Hepatocyte (in vitro differentiated cells): Measurements from ENCODE around the gene ZNF598. TPM values are rescaled to one million over a fixed set of nuclear protein-coding genes. Genes with fewer than 3 reads are reported as not detected.
A peak's percentile ranks its signal among the peaks of the same experiment; 100 is the strongest.

ENCODE experiments used
- DNase-seq: peaks from one replicate; pipeline ENCODE4 v3.0.0-alpha.2; 2016; ENCODE audit warnings: low spot score
- H2AFZ ChIP-seq: fragments of 200-600 bp; sonication (generic); 2 replicates; pipeline ENCODE4 v1.6.0; 2016; ENCODE audit warnings: antibody characterized with exemption, mild to moderate bottlenecking
- H3K27ac ChIP-seq: fragments of 200-600 bp; sonication (generic); 2 replicates; pipeline ENCODE4 v1.5.1; 2016; ENCODE audit warnings: mild to moderate bottlenecking
- H3K27me3 ChIP-seq: fragments of 200-600 bp; sonication (generic); 2 replicates; pipeline ENCODE4 v1.6.1; 2016
- H3K36me3 ChIP-seq: fragments of 200-600 bp; sonication (generic); replicated peaks from 2 replicates; pipeline ENCODE4 v1.5.1; 2016; ENCODE audit warnings: low read depth; ENCODE audit not compliant: insufficient read depth
- H3K4me1 ChIP-seq: fragments of 200-600 bp; sonication (generic); 2 replicates; pipeline ENCODE4 v1.5.1; 2016; ENCODE audit warnings: mild to moderate bottlenecking, moderate library complexity; ENCODE audit not compliant: insufficient read depth
- H3K4me2 ChIP-seq: fragments of 200-600 bp; sonication (generic); 2 replicates; pipeline ENCODE4 v1.6.0; 2016
- H3K4me3 ChIP-seq: fragments of 200-600 bp; sonication (generic); 2 replicates; pipeline ENCODE4 v1.5.1; 2016; ENCODE audit warnings: mild to moderate bottlenecking
- H3K79me2 ChIP-seq: fragments of 200-600 bp; sonication (generic); 2 replicates; pipeline ENCODE4 v1.6.0; 2017; ENCODE audit warnings: mild to moderate bottlenecking
- H3K9me2 ChIP-seq: fragments of 200-600 bp; sonication (generic); replicated peaks from 2 replicates; pipeline ENCODE4 v1.6.0; 2017; ENCODE audit warnings: mild to moderate bottlenecking; ENCODE audit not compliant: insufficient read depth
- H3K9me3 ChIP-seq: fragments of 200-600 bp; sonication (generic); 2 replicates; pipeline ENCODE4 v1.5.1; 2016; ENCODE audit warnings: low read depth, mild to moderate bottlenecking
- H4K20me1 ChIP-seq: fragments of 200-600 bp; sonication (generic); 2 replicates; pipeline ENCODE4 v1.6.0; 2016; ENCODE audit warnings: mild to moderate bottlenecking; ENCODE audit not compliant: insufficient read depth, poor library complexity, severe bottlenecking
- EZH2 ChIP-seq: fragments of 200-600 bp; sonication (generic); IDR thresholded peaks from 2 replicates; pipeline ENCODE4 v1.6.1; 2016; ENCODE audit warnings: antibody characterized with exemption, mild to moderate bottlenecking, borderline replicate concordance
- EZH2phosphoT487 ChIP-seq: fragments of 200-600 bp; sonication (generic); IDR thresholded peaks from one replicate; pipeline ENCODE4 v1.6.1; 2018; ENCODE audit warnings: antibody characterized with exemption, mild to moderate bottlenecking, low read depth, moderate library complexity; ENCODE audit not compliant: unreplicated experiment, severe bottlenecking
- WGBS: methylation state at CpG from one replicate; pipeline ENCODE4 v1.1.6; 2016; ENCODE audit warnings: low lambda C conversion rate; ENCODE audit errors: missing lambda C conversion rate; 5-methylcytosine and 5-hydroxymethylcytosine counted together
- polyA plus RNA-seq: library from polyadenylated mRNA; unstranded; fragments of >200 nt; fragmentation: Nextera tagmentation; extraction: Ambion mirVana; gene quantifications from 2 replicates; pipeline ENCODE4 v1.2.1, GENCODE V29; 2016
- total RNA-seq: library from RNA; depleted of rRNA; stranded (reverse); fragments of >200 nt; gene quantifications from 2 replicates; pipeline ENCODE4 v1.2.3, GENCODE V29; 2014
- TF ChIP-seq, protein P1 (sequence below): fragments of 200-600 bp; sonication (generic); IDR thresholded peaks from 2 replicates; pipeline ENCODE4 v1.5.1; 2016; ENCODE audit warnings: antibody characterized with exemption, mild to moderate bottlenecking; ENCODE audit not compliant: poor library complexity

The ZNF598 gene
- total and polyA plus RNA-seq, 2 experiments from 2014 or later: 22.8 to 29.5 TPM

DNA sequence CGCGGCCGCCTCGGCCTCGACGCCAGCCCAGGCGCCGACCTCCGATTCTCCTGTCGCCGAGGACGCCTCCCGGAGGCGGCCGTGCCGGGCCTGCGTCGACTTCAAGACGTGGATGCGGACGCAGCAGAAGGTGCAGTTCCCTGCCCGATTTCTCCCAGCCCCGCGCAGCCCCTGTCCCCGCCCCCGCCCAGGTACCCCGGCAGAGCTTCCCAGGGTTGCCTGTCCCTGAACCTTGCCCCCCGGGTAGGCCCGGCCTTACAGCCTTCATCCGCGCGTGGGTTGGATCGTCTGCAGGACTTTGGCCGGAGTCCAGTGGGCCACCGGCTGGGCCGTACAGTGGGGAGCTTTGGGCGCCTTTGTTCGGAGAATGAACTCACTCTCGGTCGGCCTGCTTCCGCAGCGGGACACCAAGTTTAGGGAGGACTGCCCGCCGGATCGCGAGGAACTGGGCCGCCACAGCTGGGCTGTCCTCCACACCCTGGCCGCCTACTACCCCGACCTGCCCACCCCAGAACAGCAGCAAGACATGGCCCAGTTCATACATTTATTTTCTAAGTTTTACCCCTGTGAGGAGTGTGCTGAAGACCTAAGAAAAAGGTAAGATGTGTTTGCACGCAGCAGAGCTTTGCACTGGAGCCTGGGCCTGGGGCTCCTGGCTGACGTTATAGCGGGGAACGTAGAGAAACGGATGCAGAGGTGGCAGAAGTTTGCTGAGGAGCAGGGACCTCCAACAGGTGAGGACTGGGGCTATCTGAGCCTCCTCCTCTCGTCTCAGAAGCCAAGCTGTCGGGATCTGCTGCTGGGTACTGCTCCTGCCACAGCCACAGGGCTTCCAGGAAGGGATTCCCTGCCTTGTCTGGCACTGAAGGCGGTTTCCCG lies 25.0 kb downstream of the ZNF598 start:
- DNase-seq: peak; percentile 74
- TF ChIP-seq EZH2: no peak
- TF ChIP-seq, protein P1, sequence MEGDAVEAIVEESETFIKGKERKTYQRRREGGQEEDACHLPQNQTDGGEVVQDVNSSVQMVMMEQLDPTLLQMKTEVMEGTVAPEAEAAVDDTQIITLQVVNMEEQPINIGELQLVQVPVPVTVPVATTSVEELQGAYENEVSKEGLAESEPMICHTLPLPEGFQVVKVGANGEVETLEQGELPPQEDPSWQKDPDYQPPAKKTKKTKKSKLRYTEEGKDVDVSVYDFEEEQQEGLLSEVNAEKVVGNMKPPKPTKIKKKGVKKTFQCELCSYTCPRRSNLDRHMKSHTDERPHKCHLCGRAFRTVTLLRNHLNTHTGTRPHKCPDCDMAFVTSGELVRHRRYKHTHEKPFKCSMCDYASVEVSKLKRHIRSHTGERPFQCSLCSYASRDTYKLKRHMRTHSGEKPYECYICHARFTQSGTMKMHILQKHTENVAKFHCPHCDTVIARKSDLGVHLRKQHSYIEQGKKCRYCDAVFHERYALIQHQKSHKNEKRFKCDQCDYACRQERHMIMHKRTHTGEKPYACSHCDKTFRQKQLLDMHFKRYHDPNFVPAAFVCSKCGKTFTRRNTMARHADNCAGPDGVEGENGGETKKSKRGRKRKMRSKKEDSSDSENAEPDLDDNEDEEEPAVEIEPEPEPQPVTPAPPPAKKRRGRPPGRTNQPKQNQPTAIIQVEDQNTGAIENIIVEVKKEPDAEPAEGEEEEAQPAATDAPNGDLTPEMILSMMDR: no peak
- TF ChIP-seq EZH2phosphoT487: no peak

GRCh38 chr16:1983544-1984346 lies 25.9 kb downstream of the ZNF598 start, which contains the start of gene GFER:
Gene GFER (plus strand): TSS chr16:1984193. CDS start chr16:1984219, 26 bp downstream.
- Histone ChIP-seq H3K9me2 (no peaks in the 10 kb centered on the region), H3K27me3 (peaks cover 40% of the 10 kb centered on the region), H3K79me2 (peaks cover 22% of the 10 kb centered on the region), H3K27ac (peak within 1 kb of the TSS; percentile 96), H3K4me1 (peaks cover 29% of the 10 kb centered on the region), H3K4me2 (peak within 1 kb of the TSS; percentile 96), H4K20me1 (peaks cover 3% of the 10 kb centered on the region), H3K4me3 (peak within 1 kb of the TSS; percentile 96), H2AFZ (peak within 1 kb of the TSS; percentile 93), H3K9me3 (no peaks in the 10 kb centered on the region), H3K36me3 (no peaks in the 10 kb centered on the region)
- peak; percentile 96 for DNase-seq
- under 1% methylated on average over 60 of the region's 109 CpGs for WGBS
- no peak for TF ChIP-seq EZH2
- TF ChIP-seq, protein P1: peak; percentile 38

More for the DNA sequence above, 25.0 kb downstream of the ZNF598 start:
- Histone ChIP-seq H3K9me3 (no peaks in the 10 kb centered on the region), H4K20me1 (peaks cover 3% of the 10 kb centered on the region), H3K27me3 (peaks cover 40% of the 10 kb centered on the region), H3K4me3 (peak overlapping the region; percentile 96), H2AFZ (peak overlapping the region; percentile 93), H3K4me2 (peak overlapping the region; percentile 96), H3K27ac (peak overlapping the region; percentile 96), H3K4me1 (peaks cover 30% of the 10 kb centered on the region), H3K79me2 (peaks cover 22% of the 10 kb centered on the region), H3K36me3 (no peaks in the 10 kb centered on the region), H3K9me2 (no peaks in the 10 kb centered on the region)
- 7% methylated on average over 42 of the region's 58 CpGs for WGBS

DNA sequence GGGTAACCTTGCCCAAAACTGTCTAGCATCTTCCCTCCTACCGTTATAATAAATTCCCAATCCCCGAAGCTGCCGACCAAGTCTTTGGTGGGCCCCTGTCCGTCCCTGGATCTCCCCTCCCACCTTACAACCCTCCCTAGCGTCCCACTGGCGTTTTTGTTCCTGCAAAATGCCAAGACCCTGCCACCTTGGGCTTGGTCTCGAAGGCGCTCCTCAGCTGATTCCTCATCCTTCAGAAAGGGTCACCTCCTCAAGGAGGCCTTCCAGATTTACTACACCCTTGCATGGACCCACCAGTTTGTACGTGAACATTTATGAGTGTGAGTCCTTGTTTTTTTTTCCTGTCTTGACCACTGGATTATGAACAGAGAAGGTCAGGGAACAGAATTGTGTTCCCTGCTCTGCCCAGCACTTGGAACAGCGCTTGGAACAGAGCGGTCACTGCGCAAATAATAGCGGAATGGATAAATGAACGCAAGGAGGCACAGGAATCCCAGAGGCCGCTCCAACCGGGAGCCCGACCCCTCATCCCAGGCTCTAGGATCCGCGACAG lies 26.6 kb downstream of the ZNF598 start:
- H3K27ac ChIP-seq: peak overlapping the region; percentile 96
- WGBS: 34% methylated on average over 19 of the region's 19 CpGs
- no peaks in the 10 kb centered on the region for H3K9me2 ChIP-seq
- H3K36me3 ChIP-seq: no peaks in the 10 kb centered on the region
- peak overlapping the region; percentile 96 for H3K4me2 ChIP-seq
- H3K4me3 ChIP-seq: no peak overlapping the region
- peaks cover 39% of the 10 kb centered on the region for H3K27me3 ChIP-seq
- peaks cover 3% of the 10 kb centered on the region for H4K20me1 ChIP-seq
- H3K9me3 ChIP-seq: no peaks in the 10 kb centered on the region
- peaks cover 22% of the 10 kb centered on the region for H3K79me2 ChIP-seq
- TF ChIP-seq EZH2 (no peak), EZH2phosphoT487 (no peak)
- TF ChIP-seq, protein P1: peak; percentile 30
- H2AFZ ChIP-seq: peak overlapping the region; percentile 70
- peaks cover 29% of the 10 kb centered on the region for H3K4me1 ChIP-seq
- no peak for DNase-seq
